Stimulated activated CD4-positive, alpha-beta T cell treated with anti-CD3 and anti-CD28 coated beads, Interleukin-1b, Interleukin-23, amount 100 ng/mL, for 1 hour (primary cell): Measurements from ENCODE around the gene OR4F6.
"Not testable (repeated sequence)": the region's sequence is repeated elsewhere in the genome, so short reads cannot be mapped to it uniquely, and the experiment has no call there.

Experiments
- DNase-seq, 2 donors: peaks; one replicate each; pipeline ENCODE4 v3.0.0-alpha.2; 2020; ENCODE audit warnings: low read depth in 2 of 2

Gene OR4F6

GRCh38 chr15:101803209-101803608 lies at the start of gene OR4F6:
Gene OR4F6 (plus strand): TSS chr15:101803509. CDS start chr15:101805720, 2,211 bp downstream.
- DNase-seq = no peak

- not testable (repeated sequence) for DNase-seq
These were observed 38.5 kb upstream of the OR4F6 start for GRCh38 chr15:101764669-101765339.

GRCh38 chr15:101765340-101765671 lies 38.0 kb upstream of the OR4F6 start:
- not testable (repeated sequence) for DNase-seq

- no peak for DNase-seq
These were observed 37.4 kb upstream of the OR4F6 start for GRCh38 chr15:101765772-101766456.

GRCh38 chr15:101767083-101767640 lies 36.1 kb upstream of the OR4F6 start:
- DNase-seq = not testable (repeated sequence)

- no peak for DNase-seq
These were observed 30.4 kb upstream of the OR4F6 start for GRCh38 chr15:101772921-101773320.

- DNase-seq = no peak
These were observed 29.7 kb upstream of the OR4F6 start for GRCh38 chr15:101773496-101774100.

GRCh38 chr15:101775136-101775535 lies 28.2 kb upstream of the OR4F6 start:
- DNase-seq = no peak

- not testable (repeated sequence) for DNase-seq
These were observed 24.7 kb upstream of the OR4F6 start for GRCh38 chr15:101778576-101778975.

GRCh38 chr15:101780225-101780624 lies 23.1 kb upstream of the OR4F6 start:
- not testable (repeated sequence) for DNase-seq

GRCh38 chr15:101781928-101782327 lies 21.4 kb upstream of the OR4F6 start:
- DNase-seq = no peak

GRCh38 chr15:101784644-101785043 lies 18.7 kb upstream of the OR4F6 start:
- DNase-seq = no peak

GRCh38 chr15:101786422-101786821 lies 16.9 kb upstream of the OR4F6 start:
- not testable (repeated sequence) for DNase-seq

- DNase-seq = not testable (repeated sequence)
These were observed 15.3 kb upstream of the OR4F6 start for GRCh38 chr15:101788001-101788400.

- DNase-seq = not testable (repeated sequence)
These were observed 14.6 kb upstream of the OR4F6 start for GRCh38 chr15:101788503-101789269.

- DNase-seq = not testable (repeated sequence)
These were observed 12.6 kb upstream of the OR4F6 start for GRCh38 chr15:101790748-101791147.

- not testable (repeated sequence) for DNase-seq
These were observed 9.3 kb upstream of the OR4F6 start for GRCh38 chr15:101793981-101794380.

GRCh38 chr15:101795455-101795854 lies 7.9 kb upstream of the OR4F6 start:
- no peak for DNase-seq

GRCh38 chr15:101799665-101800064 lies 3.6 kb upstream of the OR4F6 start:
- no peak for DNase-seq

GRCh38 chr15:101801048-101801447 lies 2.3 kb upstream of the OR4F6 start:
- DNase-seq = no peak

- DNase-seq = no peak
These were observed 367 bp downstream of the OR4F6 start for GRCh38 chr15:101803676-101804075.

GRCh38 chr15:101804375-101804774 lies 1.1 kb downstream of the OR4F6 start:
- DNase-seq = no peak
